SK-N-SH treated with all-trans-retinoic acid at 6 μM for 48 hours (cell line): ENCODE results near the gene KIRREL3.

ENCODE experiments used
- CREB5 ChIP-seq: fragments of 250-450 bp; sonication (Bioruptor Pico); IDR thresholded peaks from 2 replicates; pipeline ENCODE4 v1.5.1; 2020; ENCODE audit warnings: low read depth, mild to moderate bottlenecking, moderate library complexity
- PATZ1 ChIP-seq: fragments of 250-450 bp; sonication (Bioruptor Pico); IDR thresholded peaks from 2 replicates; pipeline ENCODE4 v1.8.0; 2020; ENCODE audit warnings: mild to moderate bottlenecking, moderate library complexity, borderline replicate concordance

GRCh38 chr11:126713806-126714205 lies 286.8 kb downstream of the KIRREL3 start:
- TF ChIP-seq CREB5 (CRISPR knock-in tag) (no peak), PATZ1 (no peak)
